Endothelial cell of umbilical vein (primary cell): ENCODE data around the gene MAGEE1.

Source experiments
- EZH2 ChIP-seq: IDR thresholded peaks from 2 replicates; pipeline ENCODE4 v1.6.1; 2012; ENCODE audit warnings: borderline replicate concordance, low read depth, mild to moderate bottlenecking, moderate library complexity, low read length, inconsistent platforms; ENCODE audit not compliant: severe bottlenecking
- FOS ChIP-seq: IDR thresholded peaks from 2 replicates; pipeline ENCODE4 v1.6.1; 2011; ENCODE audit warnings: mild to moderate bottlenecking, low read length, moderate library complexity, borderline replicate concordance; ENCODE audit not compliant: insufficient read depth
- GATA2 ChIP-seq: IDR thresholded peaks from 2 replicates; pipeline ENCODE4 v1.7.0; 2011; ENCODE audit warnings: low read depth, mild to moderate bottlenecking, moderate library complexity, mixed read lengths, low read length; ENCODE audit not compliant: insufficient read length, insufficient read depth
- JUN ChIP-seq: IDR thresholded peaks from 2 replicates; pipeline ENCODE4 v1.6.1; 2011; ENCODE audit warnings: borderline replicate concordance, low read depth; ENCODE audit not compliant: insufficient read length, insufficient read depth
- POLR2A ChIP-seq: IDR thresholded peaks from 2 replicates; pipeline ENCODE4 v1.6.1; 2012; ENCODE audit warnings: low read depth, mild to moderate bottlenecking, control low read depth, low read length
- POLR2AphosphoS5 ChIP-seq: IDR thresholded peaks from 2 replicates; pipeline ENCODE4 v1.6.1; 2012; ENCODE audit warnings: low read depth, mild to moderate bottlenecking, control low read depth, low read length, moderate library complexity; ENCODE audit not compliant: insufficient read depth
- TF ChIP-seq, protein P1 (sequence below), 2 donors: IDR thresholded peaks; 1 replicate in 1 of 2; 2 replicates in 1 of 2; pipeline ENCODE4 v1.5.1; 2011; ENCODE audit warnings: low read length in 2 of 2, mild to moderate bottlenecking in 2 of 2, moderate library complexity in 2 of 2, control low read depth in 1 of 2, inconsistent platforms in 1 of 2, low read depth in 1 of 2; ENCODE audit not compliant: insufficient read depth in 1 of 2; ENCODE audit errors: extremely low read depth in 1 of 2
- TF ChIP-seq, protein P2 (sequence below): IDR thresholded peaks from 2 replicates; pipeline ENCODE4 v1.6.1; 2011; ENCODE audit not compliant: insufficient read depth, insufficient read length

DNA sequence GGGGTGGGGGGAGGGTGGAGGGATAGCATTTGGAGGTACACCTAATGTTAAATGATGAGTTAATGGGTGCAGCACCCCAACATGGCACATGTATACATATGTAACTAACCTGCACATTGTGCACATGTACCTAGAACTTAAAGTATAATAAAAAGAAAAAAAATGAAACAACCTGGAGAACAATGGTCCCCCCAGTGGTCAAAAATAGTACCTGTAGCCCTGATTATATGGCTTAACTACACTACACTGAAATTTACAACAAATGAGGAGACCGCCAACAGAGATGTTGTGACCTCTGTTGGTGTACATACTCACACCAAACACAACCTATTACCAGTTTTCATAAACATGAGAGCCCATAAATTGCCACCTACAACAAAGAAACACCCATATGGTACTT, 7.3 kb upstream of the MAGEE1 start:
- TF ChIP-seq, protein P1, sequence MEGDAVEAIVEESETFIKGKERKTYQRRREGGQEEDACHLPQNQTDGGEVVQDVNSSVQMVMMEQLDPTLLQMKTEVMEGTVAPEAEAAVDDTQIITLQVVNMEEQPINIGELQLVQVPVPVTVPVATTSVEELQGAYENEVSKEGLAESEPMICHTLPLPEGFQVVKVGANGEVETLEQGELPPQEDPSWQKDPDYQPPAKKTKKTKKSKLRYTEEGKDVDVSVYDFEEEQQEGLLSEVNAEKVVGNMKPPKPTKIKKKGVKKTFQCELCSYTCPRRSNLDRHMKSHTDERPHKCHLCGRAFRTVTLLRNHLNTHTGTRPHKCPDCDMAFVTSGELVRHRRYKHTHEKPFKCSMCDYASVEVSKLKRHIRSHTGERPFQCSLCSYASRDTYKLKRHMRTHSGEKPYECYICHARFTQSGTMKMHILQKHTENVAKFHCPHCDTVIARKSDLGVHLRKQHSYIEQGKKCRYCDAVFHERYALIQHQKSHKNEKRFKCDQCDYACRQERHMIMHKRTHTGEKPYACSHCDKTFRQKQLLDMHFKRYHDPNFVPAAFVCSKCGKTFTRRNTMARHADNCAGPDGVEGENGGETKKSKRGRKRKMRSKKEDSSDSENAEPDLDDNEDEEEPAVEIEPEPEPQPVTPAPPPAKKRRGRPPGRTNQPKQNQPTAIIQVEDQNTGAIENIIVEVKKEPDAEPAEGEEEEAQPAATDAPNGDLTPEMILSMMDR (IDR thresholded peaks at IDR 0.05; ENCODE audit: extremely low read depth in 1 of 2, insufficient read depth in 1 of 2, low read depth in 1 of 2, low read length in 2 of 2), result no peak
- TF ChIP-seq EZH2 (no peak), POLR2A (no peak), GATA2 (no peak), POLR2AphosphoS5 (no peak), JUN (no peak), FOS (no peak)
- TF ChIP-seq, protein P2, sequence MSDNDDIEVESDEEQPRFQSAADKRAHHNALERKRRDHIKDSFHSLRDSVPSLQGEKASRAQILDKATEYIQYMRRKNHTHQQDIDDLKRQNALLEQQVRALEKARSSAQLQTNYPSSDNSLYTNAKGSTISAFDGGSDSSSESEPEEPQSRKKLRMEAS, result no peak
